Stimulated activated CD8-positive, alpha-beta memory T cell treated with anti-CD3 and anti-CD28 coated beads, Interleukin-15, amount 100 ng/mL, for 1 hour (primary cell): ENCODE results near the gene REN.
A peak's percentile ranks its signal among the peaks of the same experiment; 100 is the strongest.

Experiments
- DNase-seq: peaks from one replicate; pipeline ENCODE4 v3.0.0-alpha.2; 2020; ENCODE audit warnings: low read depth

The REN gene

DNA sequence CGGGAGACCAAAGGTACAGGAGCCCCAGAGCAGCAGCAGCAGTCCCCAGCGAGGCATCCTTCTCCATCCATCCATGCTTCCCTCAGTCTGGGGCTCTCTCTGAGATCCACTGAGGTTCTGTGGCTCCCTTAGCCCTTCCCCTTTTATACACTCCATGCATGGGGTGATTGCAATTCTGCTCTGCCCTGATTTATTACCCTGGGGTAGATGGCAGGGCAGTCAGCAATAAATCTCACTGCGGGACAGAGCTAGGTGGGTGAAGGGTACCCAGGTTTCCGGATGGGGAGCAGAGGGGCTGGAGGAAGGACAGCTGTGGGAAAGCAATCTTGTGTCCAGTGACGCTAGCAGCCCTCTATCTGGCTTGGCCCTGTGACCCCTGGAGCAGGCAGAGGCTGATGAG, at the start of gene REN:
Gene REN, minus strand, starts transcription at position 119 of the 400 bp plus-strand sequence. Its CDS starts 44 bp downstream, at position 75.
- DNase-seq = no peak

DNA sequence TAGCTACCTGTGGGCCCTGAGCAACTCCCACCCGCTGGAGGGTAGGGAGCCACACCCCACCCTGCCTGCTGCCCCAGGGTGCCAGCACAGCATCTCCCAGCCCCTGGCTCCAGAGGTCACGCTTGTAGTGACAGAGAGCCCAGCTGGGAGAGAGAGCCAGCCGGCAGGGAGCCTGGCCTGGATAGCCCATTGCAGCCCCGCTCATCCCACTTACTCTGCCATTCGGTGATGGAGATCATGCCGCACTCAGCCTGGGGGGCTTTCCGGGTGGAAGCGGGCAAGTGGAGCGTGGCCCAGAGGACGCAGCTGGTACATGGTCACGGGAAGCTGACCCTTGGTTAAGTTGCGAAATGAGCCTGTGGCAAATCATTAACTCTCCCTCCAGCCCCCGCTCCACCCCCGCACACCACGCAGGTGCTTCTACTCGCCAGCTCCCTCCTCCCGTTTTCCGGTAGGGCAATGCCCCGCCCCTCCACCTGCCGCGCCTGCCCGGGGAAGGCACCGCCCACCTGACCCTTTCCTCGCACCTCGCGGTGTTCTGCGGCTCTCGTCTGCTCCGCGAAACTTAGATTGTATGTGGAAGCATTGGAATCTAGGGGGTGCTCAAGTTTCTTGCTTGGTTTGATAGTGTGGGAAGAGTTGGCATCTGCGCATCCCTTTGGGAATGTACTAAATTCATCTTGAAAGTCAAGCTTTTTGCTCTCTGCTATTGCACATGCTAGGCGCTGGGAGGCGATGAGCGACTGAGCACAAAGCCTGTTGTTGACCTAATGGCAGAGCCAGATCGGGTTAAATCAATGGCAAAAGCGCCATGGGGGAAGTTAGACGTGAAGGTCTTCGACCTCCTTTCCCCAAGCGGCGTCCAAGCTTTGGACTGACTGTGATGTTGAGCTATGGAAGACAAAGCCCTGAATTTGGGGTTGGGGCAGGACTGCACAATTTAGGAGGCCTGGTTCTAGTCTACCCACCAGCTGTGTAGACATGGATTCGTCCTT, 47.8 kb upstream of the REN start, which contains the start of gene GOLT1A:
Gene GOLT1A, minus strand, starts transcription at position 321 of the 995 bp plus-strand sequence. Its CDS starts 82 bp downstream, at position 239.
- no peak for DNase-seq

GRCh38 chr1:204212715-204213114, 46.6 kb upstream of the REN start:
- DNase-seq = no peak

GRCh38 chr1:204211046-204211445, 44.9 kb upstream of the REN start:
- no peak for DNase-seq

GRCh38 chr1:204207136-204207616, 41.0 kb upstream of the REN start:
- peak; percentile 60 for DNase-seq

DNA sequence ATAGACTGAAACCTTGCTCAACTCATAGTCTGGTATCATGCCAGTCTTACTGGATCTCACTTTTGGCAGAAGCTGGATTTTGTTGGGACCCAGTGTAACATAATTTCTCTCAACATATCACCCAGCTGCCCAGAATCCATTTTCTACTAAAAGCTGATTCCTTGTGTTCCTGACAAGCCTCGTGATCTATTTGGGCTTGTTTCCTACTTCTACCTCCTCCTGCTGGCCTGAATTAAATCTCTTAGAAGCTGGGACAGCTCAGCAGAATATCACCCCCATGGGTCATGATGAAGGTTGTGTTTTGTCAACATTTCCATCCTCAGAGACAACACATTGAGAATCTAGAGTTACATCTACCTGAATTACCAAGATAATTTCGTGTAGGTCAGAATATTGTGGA, 40.0 kb upstream of the REN start:
- DNase-seq = no peak

- DNase-seq = no peak
Observed at GRCh38 chr1:204205486-204205885, 39.3 kb upstream of the REN start.

- no peak for DNase-seq
Observed at GRCh38 chr1:204204944-204205343, 38.8 kb upstream of the REN start.

DNA sequence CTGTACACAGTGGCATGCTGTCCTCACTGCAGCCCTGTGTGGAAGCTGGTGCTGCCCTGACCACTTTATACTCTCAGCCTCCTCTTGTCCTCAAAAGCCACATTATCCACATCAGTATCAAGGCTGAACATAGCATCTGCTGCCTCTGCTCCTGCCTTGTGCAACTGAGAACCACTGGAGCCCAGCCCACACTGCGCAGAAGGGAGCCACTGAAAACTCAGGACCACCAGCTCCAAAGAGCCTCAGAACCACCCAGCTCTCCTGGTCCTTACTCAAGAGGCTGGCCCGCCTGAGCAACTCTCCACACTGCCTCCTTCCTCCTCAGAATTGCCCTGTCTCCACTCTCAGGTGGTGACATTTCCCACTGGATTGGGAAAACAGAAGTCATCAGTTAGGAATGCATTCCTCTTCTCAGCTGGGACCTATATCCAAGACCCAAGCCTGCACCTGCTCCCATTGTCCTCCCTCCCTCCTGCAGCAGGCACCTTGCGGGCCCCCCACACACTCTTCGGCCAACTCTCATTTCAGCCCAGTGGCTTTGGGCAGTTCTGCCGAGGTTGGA, 37.1 kb upstream of the REN start:
- DNase-seq = no peak

DNA sequence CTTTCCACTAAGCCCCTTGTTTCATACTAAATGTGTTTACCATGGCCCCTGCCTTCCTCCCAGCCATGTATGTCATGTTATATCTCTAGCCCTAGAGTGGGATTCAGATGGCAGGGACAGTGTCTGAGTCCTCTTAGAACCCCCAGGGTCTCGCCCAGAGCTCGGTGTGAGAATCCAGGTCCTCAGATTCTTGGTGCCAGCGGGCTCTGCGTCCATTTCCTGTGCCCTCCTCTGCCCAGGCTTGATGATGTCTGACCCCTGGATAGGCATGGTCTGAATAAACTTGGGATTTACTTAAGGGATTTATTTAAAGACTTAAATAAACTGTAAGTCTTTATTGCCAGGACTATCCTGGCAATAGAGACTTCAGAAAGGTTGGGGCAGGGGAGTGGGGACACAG, 36.3 kb upstream of the REN start:
- DNase-seq = no peak

DNA sequence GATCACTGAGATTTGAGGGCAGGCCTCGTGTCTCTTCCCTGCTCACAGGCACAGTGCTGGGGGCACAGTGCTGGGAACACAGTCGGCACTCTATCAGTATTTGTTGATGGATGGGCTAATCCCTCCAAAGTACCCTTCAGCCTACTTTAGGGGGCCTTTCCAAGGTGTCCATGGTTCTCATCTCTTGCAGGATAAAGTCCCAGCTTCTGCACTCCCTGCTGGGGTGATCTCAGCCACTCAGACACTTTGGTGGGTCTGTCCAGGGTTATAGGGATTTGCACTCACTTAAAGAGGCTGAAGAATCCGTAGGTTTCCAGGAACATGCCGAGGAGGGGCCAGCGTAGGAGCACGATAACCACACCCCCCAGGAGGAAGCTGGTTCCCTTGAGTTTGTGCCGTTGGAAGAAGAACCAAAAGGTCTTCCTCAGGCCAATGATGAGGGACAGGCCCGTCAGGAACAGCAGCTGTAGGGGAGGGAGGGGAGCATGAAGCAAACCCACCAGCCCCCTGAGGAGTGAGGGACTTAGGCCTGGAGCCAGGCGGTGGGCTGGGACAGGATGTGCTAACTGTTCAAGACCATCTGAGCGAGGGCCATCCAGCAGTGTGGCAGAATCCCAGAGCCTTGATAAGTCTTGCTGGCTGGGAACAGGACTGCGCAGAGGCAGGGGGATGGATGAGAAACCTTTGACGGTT, 35.4 kb upstream of the REN start:
- no peak for DNase-seq

- DNase-seq = no peak
Observed at GRCh38 chr1:204199579-204199978, 33.4 kb upstream of the REN start.

DNA sequence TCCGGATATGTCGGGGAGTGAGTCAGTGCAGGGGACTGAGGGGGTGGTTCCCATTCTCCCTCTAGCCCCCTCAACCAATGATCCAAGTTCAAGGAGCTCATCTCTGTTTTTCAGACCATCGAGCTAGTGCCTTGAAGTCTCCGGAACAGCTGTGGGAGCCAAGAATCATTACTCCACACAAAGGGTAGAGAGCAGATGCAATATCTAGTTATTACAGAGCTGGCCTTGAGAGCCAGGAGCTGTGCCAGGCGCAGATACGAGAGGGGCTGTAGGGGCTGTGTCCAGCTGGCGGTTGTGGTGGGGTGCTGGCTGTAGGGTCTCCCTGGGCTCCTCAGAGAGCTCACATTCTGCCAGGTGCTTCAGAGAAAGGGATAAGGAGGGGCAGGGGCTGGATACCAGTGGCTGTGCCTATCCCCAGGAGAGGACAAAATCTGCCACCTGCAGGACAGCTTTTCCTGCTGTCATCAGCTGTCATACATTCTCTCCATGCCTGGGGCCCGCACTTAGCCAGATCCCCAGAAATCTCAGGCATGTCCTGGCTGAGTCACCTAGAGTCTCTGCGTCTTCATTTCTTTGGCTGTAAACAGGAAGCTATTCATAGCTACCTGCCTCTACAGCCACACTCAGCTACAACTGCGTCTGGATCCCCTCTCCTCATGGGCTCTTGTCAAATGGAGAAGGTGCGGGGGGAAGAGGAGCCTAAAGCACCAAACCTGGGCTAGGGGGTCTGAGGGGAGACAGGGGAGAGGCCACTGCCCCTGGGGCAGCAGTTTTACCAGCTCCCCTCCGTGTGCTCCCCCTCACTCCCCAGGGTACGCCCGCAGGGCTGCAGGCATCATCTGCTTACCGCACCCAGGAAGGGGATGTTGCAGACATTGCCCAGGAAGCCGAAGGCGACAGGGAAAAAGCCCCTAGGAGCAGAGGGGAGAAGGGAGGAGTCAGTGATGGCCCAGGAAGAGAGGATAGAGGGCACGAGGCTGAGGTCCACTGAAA, 32.5 kb upstream of the REN start:
- DNase-seq = no peak

DNA sequence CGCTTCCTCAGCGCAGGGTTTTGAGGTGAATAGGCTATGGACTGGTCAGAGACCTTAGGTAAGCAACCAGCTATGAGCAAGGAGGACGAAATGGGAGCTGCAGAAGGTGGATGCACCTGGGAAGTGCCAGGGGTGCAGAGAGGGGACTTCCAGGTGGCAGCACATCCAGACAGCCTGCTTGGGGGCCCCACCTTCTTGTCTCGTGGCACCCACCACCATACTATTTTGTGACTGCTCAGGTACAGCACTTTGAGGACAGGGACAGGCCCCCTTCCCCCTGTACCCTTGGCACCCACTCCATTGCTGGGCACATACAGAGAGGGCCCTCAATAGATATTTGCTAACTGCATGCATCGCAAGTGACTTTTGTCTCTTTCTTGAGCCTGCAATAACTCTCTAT, 30.9 kb upstream of the REN start:
- no peak for DNase-seq

GRCh38 chr1:204196068-204196795, 30.1 kb upstream of the REN start, which contains the start of gene KISS1:
Gene KISS1, minus strand, starts transcription at chr1:204196491. Its CDS starts 3,615 bp downstream, at chr1:204192876.
- DNase-seq = no peak

- DNase-seq = no peak
Observed at GRCh38 chr1:204194771-204195170, 28.6 kb upstream of the REN start.

DNA sequence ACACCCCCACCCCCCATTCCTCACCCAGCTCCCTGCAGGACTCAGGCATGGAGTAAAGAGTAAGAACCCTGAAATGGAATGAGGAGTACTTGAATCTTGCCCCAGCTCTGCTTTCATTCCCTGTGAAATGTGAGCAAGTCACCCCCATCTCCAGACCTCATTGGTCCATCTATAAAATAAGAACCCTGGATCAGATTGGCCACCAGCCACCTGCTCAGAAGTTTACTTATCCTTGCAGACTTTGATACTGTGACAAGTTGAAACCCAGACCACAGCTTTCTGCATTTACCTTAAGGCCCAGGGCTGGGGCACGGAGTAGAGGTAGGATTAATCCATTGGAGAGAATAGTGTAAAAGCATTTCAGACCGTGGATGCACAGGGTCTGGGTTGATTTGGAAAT, 27.9 kb upstream of the REN start:
- DNase-seq = no peak

DNA sequence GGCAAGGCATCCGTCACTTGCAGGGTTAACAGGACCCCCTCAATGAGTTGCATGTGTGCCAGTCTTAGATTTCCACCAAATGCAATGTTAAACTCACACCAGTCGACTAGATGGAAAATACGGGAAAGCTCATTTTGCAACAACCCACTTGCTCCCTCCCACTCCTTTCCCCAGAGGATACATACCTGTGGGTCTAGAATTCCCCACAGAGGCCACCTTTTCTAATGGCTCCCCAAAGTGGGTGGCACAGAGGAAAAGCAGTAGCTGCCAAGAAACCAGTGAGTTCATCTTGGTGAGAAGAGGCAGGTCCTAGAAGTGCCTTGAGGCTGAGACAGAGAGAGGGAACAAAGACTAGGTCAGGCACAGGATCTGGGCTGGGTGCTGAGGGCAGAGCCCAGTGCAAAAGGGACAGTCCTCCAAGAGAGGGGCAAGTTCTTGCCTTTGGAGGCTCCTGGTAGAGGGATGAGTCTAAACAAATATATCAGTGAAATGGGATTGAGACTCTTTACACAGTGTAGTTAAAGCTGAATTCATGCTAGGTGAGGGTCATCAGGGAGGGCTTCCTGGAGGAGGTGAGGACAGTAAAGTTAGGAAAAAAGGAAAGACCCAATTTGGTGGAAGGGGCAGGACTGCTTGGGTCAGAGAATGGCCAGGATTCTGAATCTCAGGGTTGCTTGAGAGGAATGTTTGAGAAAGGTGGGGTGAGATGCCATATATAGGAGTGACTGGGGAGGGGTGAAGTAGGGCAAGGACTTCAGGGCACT, 26.6 kb upstream of the REN start:
- no peak for DNase-seq

DNA sequence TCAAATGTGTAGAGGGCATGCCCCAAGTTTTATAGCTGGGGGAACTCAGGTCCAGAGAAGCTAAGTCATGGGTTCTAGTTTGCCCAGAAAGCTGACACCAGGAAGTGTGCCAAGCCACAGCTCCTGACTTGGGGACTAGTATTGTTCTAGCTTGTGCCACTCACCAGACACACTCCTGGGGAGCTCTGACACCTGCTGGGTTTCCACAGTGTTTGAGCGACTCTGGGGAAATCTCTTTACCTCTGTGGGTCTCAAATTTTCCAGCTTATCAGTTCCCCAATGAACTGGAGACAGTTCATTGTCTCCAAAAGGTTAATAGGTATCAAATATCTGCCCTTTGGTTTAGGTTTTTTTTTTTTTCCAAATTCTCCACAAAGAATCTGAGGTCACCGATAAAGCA, 25.9 kb upstream of the REN start:
- DNase-seq = no peak

GRCh38 chr1:204191456-204191855, 25.3 kb upstream of the REN start:
- no peak for DNase-seq
